HG03135 (cell line): ENCODE results near the gene PLA2G4B.

Experiments
- ATAC-seq: cut with Tn5 transposase; IDR thresholded peaks from one replicate; pipeline ENCODE4 v1.9.1; 2021; ENCODE audit warnings: mild to moderate bottlenecking, moderate library complexity; ENCODE audit not compliant: unreplicated experiment

The PLA2G4B gene, protein sequence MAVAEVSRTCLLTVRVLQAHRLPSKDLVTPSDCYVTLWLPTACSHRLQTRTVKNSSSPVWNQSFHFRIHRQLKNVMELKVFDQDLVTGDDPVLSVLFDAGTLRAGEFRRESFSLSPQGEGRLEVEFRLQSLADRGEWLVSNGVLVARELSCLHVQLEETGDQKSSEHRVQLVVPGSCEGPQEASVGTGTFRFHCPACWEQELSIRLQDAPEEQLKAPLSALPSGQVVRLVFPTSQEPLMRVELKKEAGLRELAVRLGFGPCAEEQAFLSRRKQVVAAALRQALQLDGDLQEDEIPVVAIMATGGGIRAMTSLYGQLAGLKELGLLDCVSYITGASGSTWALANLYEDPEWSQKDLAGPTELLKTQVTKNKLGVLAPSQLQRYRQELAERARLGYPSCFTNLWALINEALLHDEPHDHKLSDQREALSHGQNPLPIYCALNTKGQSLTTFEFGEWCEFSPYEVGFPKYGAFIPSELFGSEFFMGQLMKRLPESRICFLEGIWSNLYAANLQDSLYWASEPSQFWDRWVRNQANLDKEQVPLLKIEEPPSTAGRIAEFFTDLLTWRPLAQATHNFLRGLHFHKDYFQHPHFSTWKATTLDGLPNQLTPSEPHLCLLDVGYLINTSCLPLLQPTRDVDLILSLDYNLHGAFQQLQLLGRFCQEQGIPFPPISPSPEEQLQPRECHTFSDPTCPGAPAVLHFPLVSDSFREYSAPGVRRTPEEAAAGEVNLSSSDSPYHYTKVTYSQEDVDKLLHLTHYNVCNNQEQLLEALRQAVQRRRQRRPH

DNA sequence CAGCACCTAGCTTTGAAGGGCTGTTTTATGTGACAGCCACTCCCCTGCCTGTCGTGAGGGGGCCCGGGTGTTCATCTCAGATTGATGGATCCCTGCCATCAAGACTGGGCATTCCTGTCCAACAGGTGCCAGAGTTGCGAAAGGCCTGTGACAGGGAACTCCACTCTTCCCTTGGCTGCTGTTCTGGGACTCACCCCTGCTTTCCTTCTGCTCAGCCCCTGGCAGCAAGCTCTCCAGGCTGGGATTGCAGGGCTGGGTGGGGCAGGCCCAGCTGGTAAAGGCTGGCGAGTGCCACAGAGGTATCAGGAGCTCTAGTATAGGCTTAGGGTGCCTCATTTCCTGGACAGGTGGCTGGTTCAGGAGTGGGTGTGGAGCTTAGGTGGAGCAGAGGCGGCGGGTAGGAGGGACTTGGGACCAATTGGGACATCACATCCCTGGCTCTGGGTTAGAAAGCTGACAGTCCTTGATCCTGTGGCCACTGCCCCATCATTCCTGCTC lies at the start of gene PLA2G4B:
Gene PLA2G4B, plus strand, starts transcription at position 448 of the 498 bp plus-strand sequence. CDS start 67 bp downstream, outside the sequence.
- no peak for ATAC-seq

DNA sequence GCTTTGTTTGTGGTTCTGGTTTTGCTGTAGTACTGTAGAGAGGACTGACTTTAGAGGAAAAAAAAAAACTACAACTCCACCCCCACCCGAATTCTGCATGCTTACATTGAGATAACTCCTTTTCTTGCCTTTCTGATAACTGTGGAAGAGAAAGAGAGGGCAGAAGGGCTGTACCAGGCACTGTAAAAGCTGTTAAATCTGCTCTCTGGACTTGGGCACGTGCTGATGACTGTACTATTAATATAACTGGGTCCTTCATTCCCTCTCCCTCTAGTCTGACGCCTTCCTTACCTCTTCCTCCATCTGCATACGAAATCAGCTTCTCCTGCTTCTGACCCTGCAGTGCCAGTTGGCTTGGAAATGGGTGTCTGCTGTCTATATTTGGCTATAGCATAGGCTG lies 49.4 kb upstream of the PLA2G4B start:
- ATAC-seq: no peak

GRCh38 chr15:41789662-41790061 lies 49.0 kb upstream of the PLA2G4B start:
- ATAC-seq: no peak

GRCh38 chr15:41790169-41790568 lies 48.5 kb upstream of the PLA2G4B start:
- no peak for ATAC-seq

DNA sequence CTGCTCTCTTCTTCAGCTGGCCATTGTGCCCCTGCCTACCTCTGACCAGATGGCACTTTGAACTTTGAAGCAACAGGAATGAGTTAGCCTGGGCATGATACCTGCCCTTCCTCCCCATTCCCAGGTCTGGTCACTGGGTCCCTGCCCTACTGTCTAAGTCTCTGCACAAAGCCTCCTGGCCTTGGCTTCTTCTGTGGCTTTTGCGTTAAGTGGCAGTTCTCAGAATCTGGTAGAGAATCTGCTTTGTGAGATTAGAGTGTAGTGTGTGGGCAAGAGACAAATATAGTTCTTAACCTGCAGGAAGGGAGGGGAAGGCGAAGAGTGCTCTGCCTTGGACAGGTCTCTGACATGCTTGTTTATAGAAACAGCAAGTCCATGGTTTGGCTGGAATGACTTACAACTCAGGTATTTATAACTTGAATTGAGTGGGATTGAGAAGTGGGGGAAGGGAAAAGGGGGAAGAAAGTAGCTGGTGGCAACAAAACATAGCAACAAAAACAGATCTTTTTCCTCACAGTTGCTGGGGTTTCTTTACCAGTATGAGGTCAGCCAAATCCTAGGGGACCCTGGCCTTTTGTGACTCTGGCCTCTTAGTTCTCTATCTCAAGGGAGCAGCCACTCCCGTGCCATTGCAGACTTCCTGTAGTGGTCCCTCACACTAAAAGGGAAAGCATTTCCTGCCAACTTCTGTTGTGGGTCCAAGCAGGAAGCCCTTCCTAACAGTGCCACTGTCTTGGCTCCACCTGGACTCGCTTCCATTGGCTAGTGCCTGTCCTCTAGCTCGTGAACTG lies 47.7 kb upstream of the PLA2G4B start:
- ATAC-seq: no peak

DNA sequence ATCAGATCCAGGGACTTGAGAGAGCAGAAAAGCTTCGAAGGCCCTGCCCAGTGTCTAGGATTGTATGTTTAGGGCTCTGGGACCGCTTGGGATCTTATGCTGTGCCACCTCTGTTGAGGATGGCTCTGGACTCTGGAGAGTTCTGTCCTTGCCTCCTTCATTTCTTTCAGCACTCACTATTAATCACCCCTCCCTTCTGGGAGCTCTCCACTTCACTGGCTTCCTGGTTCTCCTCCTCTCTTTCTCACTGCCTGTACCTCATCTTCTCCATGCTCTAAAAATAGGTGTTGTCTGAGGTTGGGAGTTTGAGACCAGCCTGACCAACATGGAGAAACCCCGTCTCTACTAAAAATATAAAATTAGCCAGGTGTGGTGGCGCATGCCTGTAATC lies 47.1 kb upstream of the PLA2G4B start:
- ATAC-seq: no peak

GRCh38 chr15:41792000-41792637 lies 46.5 kb upstream of the PLA2G4B start:
- ATAC-seq: no peak

DNA sequence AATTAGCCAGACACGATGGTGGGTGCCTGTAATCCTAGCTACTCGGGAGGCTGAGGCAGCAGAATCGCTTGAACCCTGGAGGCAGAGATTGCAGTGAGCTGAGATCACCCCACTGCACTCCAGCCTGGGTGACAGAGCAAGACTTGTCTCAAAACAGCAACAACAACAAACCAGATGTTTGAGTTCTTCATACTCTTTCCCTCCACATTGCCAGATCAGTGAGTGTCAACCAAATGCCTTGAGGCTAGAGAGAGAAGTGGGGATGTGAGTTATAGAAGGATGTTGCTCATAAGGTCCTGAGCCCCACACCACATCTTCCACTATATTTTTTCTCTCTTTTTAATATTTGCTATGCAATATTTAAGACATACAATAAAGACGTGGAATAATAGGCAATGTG lies 44.6 kb upstream of the PLA2G4B start:
- ATAC-seq: no peak

- no peak for ATAC-seq
These were observed 42.4 kb upstream of the PLA2G4B start for GRCh38 chr15:41795996-41796856.

DNA sequence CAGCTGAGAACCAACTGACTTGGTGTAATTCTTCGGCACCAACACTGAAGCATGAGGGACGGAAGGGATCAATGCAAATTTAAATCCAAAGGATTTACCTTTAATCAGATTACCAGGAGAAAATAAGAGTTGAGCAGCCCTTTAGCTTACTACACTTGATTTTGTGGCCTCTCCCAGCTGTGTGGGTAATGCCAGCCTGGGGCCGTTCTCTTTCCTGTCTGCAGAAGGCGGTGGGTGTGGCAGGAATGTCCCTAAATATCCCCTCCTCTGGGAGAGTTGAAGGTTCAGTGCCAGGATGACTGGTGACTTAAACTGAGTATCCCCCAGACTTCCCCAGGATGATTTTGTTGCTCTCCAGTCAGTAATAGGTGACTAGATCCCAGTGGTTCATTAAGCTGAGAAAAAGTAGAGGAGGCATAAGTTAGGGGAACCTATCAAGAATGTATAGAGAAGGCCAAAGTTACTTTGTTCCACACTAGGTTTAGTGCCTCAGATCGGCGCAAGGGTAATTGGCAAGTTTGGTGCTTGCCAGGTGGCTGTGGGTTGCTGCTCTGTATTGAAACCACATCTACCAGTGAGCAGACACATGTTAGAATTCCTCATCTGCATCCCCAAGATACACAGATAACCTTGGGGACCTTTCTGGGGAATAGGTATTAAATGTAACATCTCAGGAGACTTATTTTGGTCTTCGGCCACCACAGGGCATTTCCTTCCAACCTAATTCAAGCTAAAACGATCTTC lies 41.3 kb upstream of the PLA2G4B start:
- no peak for ATAC-seq

DNA sequence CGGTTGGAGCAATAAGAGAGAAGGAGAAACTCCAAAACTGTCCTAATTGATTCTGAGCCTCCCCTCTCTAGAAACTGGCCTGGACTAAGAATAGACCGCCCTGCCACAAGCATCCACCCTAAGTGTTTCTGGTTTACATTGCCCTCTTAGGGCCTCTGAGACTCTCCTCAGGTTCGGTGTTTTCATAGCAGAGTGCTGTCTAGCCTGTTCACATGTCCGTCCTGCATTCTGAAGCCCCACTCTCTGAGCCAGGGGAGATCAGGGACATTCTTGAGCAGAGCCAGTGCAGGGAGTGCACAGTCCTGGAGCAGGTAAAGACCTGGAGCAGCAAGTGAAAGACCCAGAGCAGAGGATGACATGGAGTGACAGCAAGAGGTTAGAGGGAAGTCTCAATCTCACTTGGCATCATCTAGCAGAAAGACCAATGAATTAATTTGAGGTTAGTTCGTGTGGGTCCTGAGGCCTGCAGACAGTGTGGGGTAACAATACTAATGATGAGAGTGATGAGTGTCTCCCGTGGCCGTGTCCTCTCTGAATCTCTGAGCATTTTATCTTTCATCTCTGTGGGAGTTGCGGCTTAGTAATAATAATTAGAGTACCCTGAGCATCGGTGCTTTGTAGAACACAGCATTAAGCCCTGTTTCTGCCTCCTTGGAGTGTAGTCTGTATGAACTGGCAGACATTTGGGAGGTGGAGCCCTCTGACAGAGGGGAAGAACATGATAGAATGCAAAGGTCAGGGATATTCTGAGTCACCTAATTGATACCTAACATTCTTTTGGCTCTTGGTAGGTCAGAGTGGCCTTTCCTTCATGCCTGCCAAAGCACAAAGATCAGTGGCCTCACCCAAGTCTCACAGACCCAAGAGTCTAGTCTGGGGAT lies 39.8 kb upstream of the PLA2G4B start:
- no peak for ATAC-seq

DNA sequence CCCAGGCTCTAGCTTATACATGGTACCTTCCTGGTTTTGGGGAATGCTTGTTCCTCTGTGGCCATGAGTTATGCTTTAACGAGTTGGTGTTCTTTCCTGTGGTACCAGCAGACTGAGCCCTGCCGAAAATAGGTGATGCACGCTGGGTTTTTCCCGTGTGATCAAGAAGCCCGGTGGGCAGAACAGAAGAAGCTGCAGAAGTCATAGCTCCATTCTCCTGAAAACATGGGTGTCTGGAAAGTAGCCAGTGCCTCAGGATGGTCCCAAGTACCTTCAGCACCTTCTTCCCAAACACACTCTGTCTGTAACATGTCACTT lies 39.2 kb upstream of the PLA2G4B start:
- no peak for ATAC-seq

GRCh38 chr15:41801185-41801584 lies 37.5 kb upstream of the PLA2G4B start:
- ATAC-seq: no peak

DNA sequence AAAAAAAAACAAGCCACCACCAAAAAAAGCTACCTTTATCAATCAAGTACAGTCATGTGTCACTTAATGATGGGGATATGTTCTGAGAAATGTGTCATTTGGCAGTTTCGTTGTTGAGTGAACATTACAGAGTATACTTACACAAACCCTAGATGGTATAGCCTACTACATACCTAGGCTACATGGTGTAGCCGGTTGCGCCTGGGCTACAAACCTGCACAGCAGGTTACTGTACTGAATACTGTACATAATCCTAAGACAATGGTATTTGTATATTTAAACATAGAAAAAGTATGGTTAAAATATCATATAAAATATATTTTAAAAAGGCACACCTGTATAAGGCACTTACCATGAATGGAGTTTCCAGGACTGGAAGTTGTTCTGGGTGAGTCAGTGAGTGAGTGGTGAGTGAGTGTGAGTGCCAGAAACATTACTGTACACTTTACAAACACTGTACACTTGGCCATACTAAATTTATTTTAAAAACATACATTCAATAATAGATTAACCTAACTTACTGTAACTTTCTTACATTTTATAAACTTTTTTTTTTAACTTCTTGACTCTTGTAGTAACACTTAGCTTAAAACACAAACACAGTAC lies 36.7 kb upstream of the PLA2G4B start:
- no peak for ATAC-seq

- no peak for ATAC-seq
These were observed 34.3 kb upstream of the PLA2G4B start for GRCh38 chr15:41804361-41804760.

GRCh38 chr15:41804916-41805666 lies 33.6 kb upstream of the PLA2G4B start:
- ATAC-seq: no peak

DNA sequence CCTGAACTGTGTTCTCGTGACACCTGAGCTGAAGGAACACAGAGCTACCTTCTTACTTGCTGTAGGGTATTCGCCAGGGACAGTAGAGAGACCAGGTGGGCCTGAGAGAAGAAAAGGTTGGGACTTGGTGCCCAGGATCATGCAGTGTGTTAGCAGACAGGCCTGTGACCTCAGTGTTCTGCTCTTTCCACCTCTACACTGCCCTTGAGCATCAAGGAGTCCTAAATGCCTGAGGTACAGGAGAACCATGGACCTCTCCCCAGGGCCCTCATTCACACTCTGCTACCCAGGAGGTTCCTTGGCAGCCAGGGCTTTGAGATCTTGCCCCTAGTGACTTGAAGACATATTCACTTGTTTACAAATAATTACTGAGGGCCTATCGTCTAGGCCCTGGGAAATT lies 32.9 kb upstream of the PLA2G4B start:
- ATAC-seq: no peak
